Vagina (tissue), 2 donors: Measurements from ENCODE around the gene AGR2.

Experiments used
- CTCF ChIP-seq, 3 experiments: fragments of 450-650 bp in 2 of 3; fragments of 200-600 bp in 1 of 3; sonication (generic) in 1 of 3; IDR thresholded peaks; one replicate each; pipeline ENCODE4 v1.5.1; 2017 to 2019; ENCODE audit warnings: antibody characterized with exemption in 3 of 3, mild to moderate bottlenecking in 2 of 3, moderate library complexity in 2 of 3
- POLR2A ChIP-seq, 2 donors: fragments of 450-650 bp; IDR thresholded peaks; one replicate each; pipeline ENCODE4 v1.6.1; 2017; ENCODE audit warnings: antibody characterized with exemption in 2 of 2, mild to moderate bottlenecking in 2 of 2, moderate library complexity in 2 of 2
- POLR2AphosphoS5 ChIP-seq, 2 donors: sonication (generic); formaldehyde crosslinking; IDR thresholded peaks; one replicate each; pipeline ENCODE4 v1.9.0; 2017; ENCODE audit warnings: antibody characterized with exemption in 2 of 2, mild to moderate bottlenecking in 2 of 2, low read depth in 1 of 2; ENCODE audit not compliant: insufficient read depth in 1 of 2

- TF ChIP-seq CTCF (IDR thresholded peaks at IDR 0.05) (no peak), POLR2A (IDR thresholded peaks at IDR 0.05) (no peak), POLR2AphosphoS5 (IDR thresholded peaks at IDR 0.05; ENCODE audit: insufficient read depth in 1 of 2, low read depth in 1 of 2) (no peak)
Observed at GRCh38 chr7:16801579-16801978, 3.2 kb downstream of the AGR2 start.
